K562 (cell line): ENCODE measurements around the gene C15orf61. TPM values are rescaled to one million over a fixed set of nuclear protein-coding genes. Genes with fewer than 3 reads are reported as not detected.

ENCODE experiments used
- ATAC-seq: fragments of 200-7000 bp; cut with Tn5 transposase; 3 replicates; pipeline ENCODE4 v1.9.1; 2020; ENCODE audit warnings: moderate library complexity
- BruUV-seq: library from RNA; stranded (reverse); fragments of 400-500 nt; replicated peaks from 2 replicates; lab custom pipeline; 2021; lab: Mats Ljungman, UMichigan
- CTCF ChIA-PET: fragments of 300-600 bp; formaldehyde crosslinking; extraction: SDS; loops from one replicate; lab custom pipeline; 2021; ENCODE audit warnings: low intra/inter-chr PET ratio; lab: Yijun Ruan, JAX
- POLR2A ChIA-PET: fragments of 300-600, 350-650 bp; sonication (Branson Sonifier 250); formaldehyde crosslinking; extraction: SDS; loops from one replicate; lab custom pipeline; 2021; ENCODE audit warnings: antibody characterized with exemption, inconsistent platforms; lab: Yijun Ruan, JAX
- DNase-seq, 4 experiments: peaks; one replicate each; pipeline versions ENCODE4 v3.0.0 to v3.0.0-alpha.2; 2011 to 2018; ENCODE audit warnings: low spot score in 3 of 4, mixed read lengths in 3 of 4; ENCODE audit errors: extremely low read depth in 1 of 4
- FAIRE-seq: peaks from 2 replicates; lab custom pipeline; 2011; peaks lifted over from hg19 to GRCh38; lab: Jason Lieb, UNC
- H2AFZ ChIP-seq: 2 replicates; pipeline ENCODE4 v1.6.0; 2011; ENCODE audit warnings: low read depth, low read length, control low read depth, inconsistent platforms
- H3K27ac ChIP-seq: fragments of 200-600 bp; 3 replicates; pipeline ENCODE4 v1.8.0; 2011; ENCODE audit warnings: low read depth, mild to moderate bottlenecking, control low read depth, inconsistent platforms, low read length, moderate library complexity, mixed read lengths; ENCODE audit errors: extremely low read depth
- H3K27me3 ChIP-seq, 2 experiments: fragments of 300-600 bp in 1 of 2; 2 replicates in 1 of 2; 3 replicates in 1 of 2; pipeline versions ENCODE4 v1.6.0 to v1.8.0; 2011; ENCODE audit warnings: inconsistent platforms in 2 of 2, low read length in 2 of 2, mild to moderate bottlenecking in 1 of 2, mixed read lengths in 1 of 2, moderate library complexity in 1 of 2; ENCODE audit not compliant: control insufficient read depth in 2 of 2, insufficient read depth in 2 of 2
- H3K36me3 ChIP-seq: fragments of 300-600 bp; 3 replicates; pipeline ENCODE4 v1.8.0; 2011; ENCODE audit warnings: mild to moderate bottlenecking, low read length, inconsistent platforms; ENCODE audit not compliant: control insufficient read depth, insufficient read depth
- H3K4me1 ChIP-seq, 2 experiments: fragments of 200-600 bp in 1 of 2; replicated peaks in 1 of 2; 2 replicates in 1 of 2; 3 replicates in 1 of 2; pipeline versions ENCODE4 v1.5.1 to v1.8.0; 2011; ENCODE audit warnings: inconsistent platforms in 2 of 2, low read length in 2 of 2, mild to moderate bottlenecking in 1 of 2, mixed read lengths in 1 of 2, moderate library complexity in 1 of 2; ENCODE audit not compliant: control insufficient read depth in 2 of 2, insufficient read depth in 2 of 2
- H3K4me2 ChIP-seq: 2 replicates; pipeline ENCODE4 v1.6.1; 2011; ENCODE audit warnings: low read length, control low read depth, inconsistent platforms, mixed read lengths; ENCODE audit not compliant: insufficient read depth
- H3K4me3 ChIP-seq: fragments of 200-600 bp; sonication (generic), shearing (Covaris generic); 2 replicates; pipeline ENCODE4 v1.5.1; 2016; ENCODE audit warnings: control low read depth, inconsistent platforms
- H3K79me2 ChIP-seq: fragments of 200-600 bp; 3 replicates; pipeline ENCODE4 v1.8.0; 2011; ENCODE audit warnings: low read length, inconsistent platforms; ENCODE audit not compliant: control insufficient read depth, insufficient read depth
- H3K9ac ChIP-seq, 2 experiments: 2 replicates each; pipeline versions ENCODE4 v1.6.0 to v1.6.1; 2011; ENCODE audit warnings: low read depth in 2 of 2, low read length in 2 of 2, control low read depth in 1 of 2, inconsistent platforms in 1 of 2, mild to moderate bottlenecking in 1 of 2, mixed read lengths in 1 of 2; ENCODE audit not compliant: insufficient read depth in 1 of 2
- H3K9me1 ChIP-seq: one replicate; pipeline ENCODE4 v1.6.0; 2011; ENCODE audit warnings: inconsistent platforms, mild to moderate bottlenecking, low read length, moderate library complexity; ENCODE audit not compliant: control insufficient read depth, insufficient read depth
- H3K9me3 ChIP-seq: replicated peaks from 2 replicates; pipeline ENCODE4 v1.5.1; 2011; ENCODE audit warnings: low read depth, low read length, inconsistent platforms; ENCODE audit not compliant: control insufficient read depth, insufficient read depth
- H4K20me1 ChIP-seq: replicated peaks from 2 replicates; pipeline ENCODE4 v1.6.1; 2011; ENCODE audit warnings: low read length, inconsistent platforms, mixed read lengths; ENCODE audit not compliant: control insufficient read depth, insufficient read depth
- CBX3 ChIP-seq, 2 experiments: IDR thresholded peaks; 1 replicate in 1 of 2; 2 replicates in 1 of 2; pipeline ENCODE4 v1.6.1; 2012; ENCODE audit warnings: inconsistent platforms in 2 of 2, low read length in 2 of 2, borderline replicate concordance in 1 of 2, control low read depth in 1 of 2
- ERF ChIP-seq: fragments of 450-650 bp; formaldehyde crosslinking; IDR thresholded peaks from 2 replicates; pipeline ENCODE4 v1.4.0; 2020; ENCODE audit warnings: mild to moderate bottlenecking, mixed read lengths
- GABPB1 ChIP-seq: sonication (generic); formaldehyde crosslinking; IDR thresholded peaks from 2 replicates; pipeline ENCODE4 v1.8.0; 2022; ENCODE audit warnings: mild to moderate bottlenecking, missing genetic modification reagents
- GATAD2A ChIP-seq: fragments of 450-650 bp; IDR thresholded peaks from 2 replicates; pipeline ENCODE4 v1.6.1; 2017
- MBD1 ChIP-seq: fragments of 250-450 bp; sonication (Bioruptor Pico); IDR thresholded peaks from 2 replicates; pipeline ENCODE4 v1.8.0; 2022; ENCODE audit warnings: inconsistent platforms
- RAD51 ChIP-seq: fragments of 450-650 bp; IDR thresholded peaks from 2 replicates; pipeline ENCODE4 v1.7.1; 2016; ENCODE audit warnings: low read depth, mild to moderate bottlenecking, borderline replicate concordance
- RBM17 ChIP-seq: fragments of 200-400 bp; formaldehyde crosslinking; IDR thresholded peaks from 2 replicates; pipeline ENCODE4 v1.6.1; 2017; ENCODE audit warnings: low read depth, mild to moderate bottlenecking, low read length, borderline replicate concordance
- RBM22 ChIP-seq: fragments of 200-400 bp; formaldehyde crosslinking; IDR thresholded peaks from 2 replicates; pipeline ENCODE4 v1.6.1; 2018; ENCODE audit warnings: low read length, low read depth; ENCODE audit not compliant: poor library complexity, severe bottlenecking
- TCF7L2 ChIP-seq: fragments of 150-350 bp; IDR thresholded peaks from 2 replicates; pipeline ENCODE4 v1.6.1; 2016; ENCODE audit warnings: low read depth, mild to moderate bottlenecking, low read length, moderate library complexity
- TEAD2 ChIP-seq: fragments of 450-650 bp; IDR thresholded peaks from 2 replicates; pipeline ENCODE4 v1.6.1; 2016; ENCODE audit warnings: missing genetic modification characterization, control low read depth, missing compliant biosample characterization
- XRCC5 ChIP-seq: fragments of 200-400 bp; formaldehyde crosslinking; IDR thresholded peaks from 2 replicates; pipeline ENCODE4 v1.6.1; 2017; ENCODE audit warnings: low read depth, mild to moderate bottlenecking, low read length
- ZBTB7A ChIP-seq: IDR thresholded peaks from 2 replicates; pipeline ENCODE4 v1.6.1; 2011; ENCODE audit warnings: low read depth, mild to moderate bottlenecking, low read length, moderate library complexity, borderline replicate concordance; ENCODE audit not compliant: control insufficient read depth
- ZNF175 ChIP-seq: fragments of 200-800 bp; sonication (Bioruptor generic); IDR thresholded peaks from 2 replicates; pipeline ENCODE4 v1.6.1; 2016; ENCODE audit warnings: low read depth, mild to moderate bottlenecking, missing genetic modification characterization, missing compliant biosample characterization
- ZNF184 ChIP-seq: sonication (generic); formaldehyde crosslinking; IDR thresholded peaks from 2 replicates; pipeline ENCODE4 v1.5.0; 2020; ENCODE audit warnings: missing genetic modification reagents
- ZNF239 ChIP-seq: fragments of 250-450 bp; sonication (Bioruptor Pico); IDR thresholded peaks from 2 replicates; pipeline ENCODE4 v1.4.0; 2020; ENCODE audit warnings: mild to moderate bottlenecking
- ZNF431 ChIP-seq: sonication (generic); formaldehyde crosslinking; IDR thresholded peaks from 2 replicates; pipeline ENCODE4 v1.8.0; 2022; ENCODE audit warnings: mild to moderate bottlenecking, missing genetic modification reagents
- WGBS: fragments of 100-300 bp; shearing (Covaris generic); methylation state at CpG from one replicate; pipeline ENCODE4 v1.1.6; 2016; ENCODE audit warnings: low coverage, mixed read lengths; ENCODE audit not compliant: insufficient coverage; ENCODE audit errors: missing lambda C conversion rate; 5-methylcytosine and 5-hydroxymethylcytosine counted together
- in situ Hi-C: fragments of 300-500 bp; cut with MboI; formaldehyde crosslinking; loops from 4 replicates; pipeline ENCODE4 v1.15.0; 2018; ENCODE audit warnings: inconsistent platforms, mixed read lengths
- intact Hi-C: fragments of 100-400 bp; cut with micrococcal nuclease; formaldehyde crosslinking; loops from 2 replicates; pipeline ENCODE4 v1.14.2; 2022
- polyA plus RNA-seq, 8 experiments: library from polyadenylated mRNA; depleted of rRNA in 4 of 8; stranded (reverse) in 5 of 8; unstranded in 3 of 8; fragments of >200 nt; fragmentation: Nextera tagmentation in 2 of 8; fragmentation: Illumina TruSeq in 1 of 8; extraction: Ambion mirVana in 2 of 8; extraction: Trizol in 1 of 8; gene quantifications; 2 replicates each; pipeline versions ENCODE4 v1.2.1 to v1.2.3, GENCODE V29; 2011 to 2014; ENCODE audit warnings: inconsistent platforms in 1 of 8, missing spikeins in 1 of 8
- total RNA-seq, 7 experiments: library from RNA; depleted of rRNA in 6 of 7; stranded (reverse); fragments of >200 nt in 6 of 7; fragmentation: Illumina TruSeq in 2 of 7; extraction: Trizol in 2 of 7; gene quantifications; 2 replicates each; pipeline versions ENCODE4 v1.2.1 to v1.2.3, GENCODE V29; 2011 to 2021; ENCODE audit warnings: low replicate concordance in 1 of 7

The C15orf61 gene
- total and polyA plus RNA-seq, 9 of the 15 experiments (the other 6 are each of a cell fraction or from before 2014, with no cell fraction given) = 1.6 to 10.5 (median 4.3) TPM

DNA sequence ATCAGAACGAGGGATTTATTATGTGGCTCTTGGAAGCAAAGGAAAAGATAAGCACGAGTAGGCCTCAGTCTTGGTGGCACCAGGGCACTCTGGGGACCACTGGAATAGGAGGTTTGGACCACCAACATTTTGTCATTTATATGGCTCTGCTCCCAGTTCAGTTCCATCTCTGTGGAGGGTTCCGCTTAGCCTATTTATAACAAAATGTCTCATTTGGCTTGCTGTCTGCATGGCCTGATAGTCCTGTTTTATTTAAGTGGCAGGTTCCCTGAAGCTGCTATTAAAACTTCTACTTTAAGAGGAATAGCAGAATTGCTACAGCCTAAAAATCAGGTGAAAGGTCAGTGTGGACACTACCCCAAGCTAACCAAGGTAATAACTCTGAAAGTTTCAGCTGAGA, 48.7 kb downstream of the C15orf61 start:
- Histone ChIP-seq H3K4me1 (no peaks in the 10 kb centered on the region), H3K27me3 (no peaks in the 10 kb centered on the region), H3K4me3 (no peak overlapping the region), H3K27ac (no peak overlapping the region), H3K36me3 (no peaks in the 10 kb centered on the region; the same call in 2 of the 3 replicates), H3K79me2 (no peaks in the 10 kb centered on the region), H2AFZ (no peak overlapping the region), H3K9me3 (no peaks in the 10 kb centered on the region), H3K9me1 (no peaks in the 10 kb centered on the region), H3K4me2 (no peak overlapping the region), H3K9ac (no peak overlapping the region), H4K20me1 (no peaks in the 10 kb centered on the region)
- 61% methylated on average over 3 of the region's 3 CpGs for WGBS
- BruUV-seq = no TSS peak
- TF ChIP-seq ZNF239 (no peak), ZNF184 (CRISPR knock-in tag) (no peak), XRCC5 (no peak), TCF7L2 (no peak), CBX3 (IDR thresholded peaks at IDR 0.05; ENCODE audit: borderline replicate concordance in 1 of 2, low read length in 2 of 2) (no peak), GABPB1 (CRISPR knock-in tag) (no peak), ZNF175 (no peak), RBM17 (no peak), ERF (CRISPR knock-in tag) (no peak), ZBTB7A (no peak), RAD51 (no peak), TEAD2 (tag) (no peak), RBM22 (no peak), MBD1 (CRISPR knock-in tag) (no peak), ZNF431 (no peak), GATAD2A (no peak)
- DNase-seq (no peak), FAIRE-seq (no peak), ATAC-seq (no peak)
- ChIA-PET CTCF (no interaction called here), POLR2A (interaction anchor here (1.1 kb wide), 1 partner anchor 15 kb away, joined by 3 read pairs; no protein-coding TSS in a partner anchor)
- intact Hi-C loops (no loop called here), in situ Hi-C loops (no loop called here)
